ENCODE results near the gene SLC5A1.

The SLC5A1 gene

GRCh38 chr22:32079130-32080089 lies 36.3 kb downstream of the SLC5A1 start:
- H3K27me3 ChIP-seq (ENCODE audit: insufficient read depth, low read length), result peaks cover 4% of the 10 kb centered on the region
- H3K4me3 ChIP-seq (ENCODE audit: low read length), result no peak overlapping the region
- H3K4me1 ChIP-seq (ENCODE audit: insufficient read depth, low read length), result peaks cover 9% of the 10 kb centered on the region
- no peak overlapping the region for H2AFZ ChIP-seq (ENCODE audit: low read depth, low read length)
- H3K9me3 ChIP-seq (ENCODE audit: low read length), result no peaks in the 10 kb centered on the region
- H3K36me3 ChIP-seq (ENCODE audit: insufficient read depth, low read length), result no peaks in the 10 kb centered on the region

GRCh38 chr22:32080904-32081303 lies 37.8 kb downstream of the SLC5A1 start:
- Histone ChIP-seq H3K27me3 (ENCODE audit: insufficient read depth, low read length) (peaks cover 2% of the 10 kb centered on the region), H3K4me3 (ENCODE audit: low read length) (no peak overlapping the region), H2AFZ (ENCODE audit: low read depth, low read length) (no peak overlapping the region), H3K9me3 (ENCODE audit: low read length) (no peaks in the 10 kb centered on the region), H3K36me3 (ENCODE audit: insufficient read depth, low read length) (no peaks in the 10 kb centered on the region), H3K4me1 (ENCODE audit: insufficient read depth, low read length) (peaks cover 9% of the 10 kb centered on the region)

GRCh38 chr22:32082331-32082730 lies 39.3 kb downstream of the SLC5A1 start:
- Histone ChIP-seq H2AFZ (ENCODE audit: low read depth, low read length) (no peak overlapping the region), H3K27me3 (ENCODE audit: insufficient read depth, low read length) (no peaks in the 10 kb centered on the region), H3K36me3 (ENCODE audit: insufficient read depth, low read length) (no peaks in the 10 kb centered on the region), H3K9me3 (ENCODE audit: low read length) (no peaks in the 10 kb centered on the region), H3K4me1 (ENCODE audit: insufficient read depth, low read length) (peaks cover 9% of the 10 kb centered on the region), H3K4me3 (ENCODE audit: low read length) (no peak overlapping the region)

- H3K36me3 ChIP-seq (ENCODE audit: insufficient read depth, low read length), result no peaks in the 10 kb centered on the region
- peaks cover 9% of the 10 kb centered on the region for H3K4me1 ChIP-seq (ENCODE audit: insufficient read depth, low read length)
- H3K27me3 ChIP-seq (ENCODE audit: insufficient read depth, low read length), result no peaks in the 10 kb centered on the region
- H3K4me3 ChIP-seq (ENCODE audit: low read length), result no peak overlapping the region
- H3K9me3 ChIP-seq (ENCODE audit: low read length), result no peaks in the 10 kb centered on the region
- H2AFZ ChIP-seq (ENCODE audit: low read depth, low read length), result no peak overlapping the region
Measured at GRCh38 chr22:32083000-32083399, 39.9 kb downstream of the SLC5A1 start.

- Histone ChIP-seq H2AFZ (ENCODE audit: low read depth, low read length) (no peak overlapping the region), H3K27me3 (ENCODE audit: insufficient read depth, low read length) (no peaks in the 10 kb centered on the region), H3K4me1 (ENCODE audit: insufficient read depth, low read length) (peaks cover 8% of the 10 kb centered on the region), H3K9me3 (ENCODE audit: low read length) (no peaks in the 10 kb centered on the region), H3K36me3 (ENCODE audit: insufficient read depth, low read length) (no peaks in the 10 kb centered on the region), H3K4me3 (ENCODE audit: low read length) (no peak overlapping the region)
Measured at GRCh38 chr22:32083814-32084213, 40.8 kb downstream of the SLC5A1 start.

- no peaks in the 10 kb centered on the region for H3K27me3 ChIP-seq (ENCODE audit: insufficient read depth, low read length)
- H3K36me3 ChIP-seq (ENCODE audit: insufficient read depth, low read length), result no peaks in the 10 kb centered on the region
- H3K9me3 ChIP-seq (ENCODE audit: low read length), result no peaks in the 10 kb centered on the region
- no peak overlapping the region for H3K4me3 ChIP-seq (ENCODE audit: low read length)
- H2AFZ ChIP-seq (ENCODE audit: low read depth, low read length), result no peak overlapping the region
- H3K4me1 ChIP-seq (ENCODE audit: insufficient read depth, low read length), result no peaks in the 10 kb centered on the region
Measured at GRCh38 chr22:32088084-32088483, 45.0 kb downstream of the SLC5A1 start.

- Histone ChIP-seq H3K27me3 (ENCODE audit: insufficient read depth, low read length) (no peaks in the 10 kb centered on the region), H3K9me3 (ENCODE audit: low read length) (no peaks in the 10 kb centered on the region), H3K4me3 (ENCODE audit: low read length) (no peak overlapping the region), H2AFZ (ENCODE audit: low read depth, low read length) (no peak overlapping the region), H3K36me3 (ENCODE audit: insufficient read depth, low read length) (no peaks in the 10 kb centered on the region), H3K4me1 (ENCODE audit: insufficient read depth, low read length) (no peaks in the 10 kb centered on the region)
Measured at GRCh38 chr22:32097018-32097417, 54.0 kb downstream of the SLC5A1 start.

GRCh38 chr22:32097881-32098499 lies 54.9 kb downstream of the SLC5A1 start:
- Histone ChIP-seq H3K9me3 (ENCODE audit: low read length) (no peaks in the 10 kb centered on the region), H3K4me3 (ENCODE audit: low read length) (no peak overlapping the region), H3K27me3 (ENCODE audit: insufficient read depth, low read length) (no peaks in the 10 kb centered on the region), H3K36me3 (ENCODE audit: insufficient read depth, low read length) (no peaks in the 10 kb centered on the region), H3K4me1 (ENCODE audit: insufficient read depth, low read length) (no peaks in the 10 kb centered on the region), H2AFZ (ENCODE audit: low read depth, low read length) (no peak overlapping the region)

- H3K9me3 ChIP-seq (ENCODE audit: low read length), result no peaks in the 10 kb centered on the region
- no peak overlapping the region for H2AFZ ChIP-seq (ENCODE audit: low read depth, low read length)
- no peaks in the 10 kb centered on the region for H3K4me1 ChIP-seq (ENCODE audit: insufficient read depth, low read length)
- H3K36me3 ChIP-seq (ENCODE audit: insufficient read depth, low read length), result no peaks in the 10 kb centered on the region
- H3K27me3 ChIP-seq (ENCODE audit: insufficient read depth, low read length), result no peaks in the 10 kb centered on the region
- H3K4me3 ChIP-seq (ENCODE audit: low read length), result no peak overlapping the region
Measured at GRCh38 chr22:32100711-32101110, 57.6 kb downstream of the SLC5A1 start.

- H3K4me3 ChIP-seq (ENCODE audit: low read length), result no peak overlapping the region
- no peaks in the 10 kb centered on the region for H3K27me3 ChIP-seq (ENCODE audit: insufficient read depth, low read length)
- no peak overlapping the region for H2AFZ ChIP-seq (ENCODE audit: low read depth, low read length)
- H3K9me3 ChIP-seq (ENCODE audit: low read length), result no peaks in the 10 kb centered on the region
- no peaks in the 10 kb centered on the region for H3K36me3 ChIP-seq (ENCODE audit: insufficient read depth, low read length)
- no peaks in the 10 kb centered on the region for H3K4me1 ChIP-seq (ENCODE audit: insufficient read depth, low read length)
Measured at GRCh38 chr22:32103658-32104315, 60.7 kb downstream of the SLC5A1 start.

- Histone ChIP-seq H2AFZ (ENCODE audit: low read depth, low read length) (no peak overlapping the region), H3K4me1 (ENCODE audit: insufficient read depth, low read length) (no peaks in the 10 kb centered on the region), H3K9me3 (ENCODE audit: low read length) (no peaks in the 10 kb centered on the region), H3K4me3 (ENCODE audit: low read length) (no peak overlapping the region), H3K36me3 (ENCODE audit: insufficient read depth, low read length) (no peaks in the 10 kb centered on the region), H3K27me3 (ENCODE audit: insufficient read depth, low read length) (no peaks in the 10 kb centered on the region)
Measured at GRCh38 chr22:32106930-32107329, 63.9 kb downstream of the SLC5A1 start.

- Histone ChIP-seq H3K27me3 (ENCODE audit: insufficient read depth, low read length) (peaks cover 23% of the 10 kb centered on the region), H2AFZ (ENCODE audit: low read depth, low read length) (no peak overlapping the region), H3K9me3 (ENCODE audit: low read length) (no peaks in the 10 kb centered on the region), H3K36me3 (ENCODE audit: insufficient read depth, low read length) (no peaks in the 10 kb centered on the region), H3K4me1 (ENCODE audit: insufficient read depth, low read length) (no peaks in the 10 kb centered on the region), H3K4me3 (ENCODE audit: low read length) (no peak overlapping the region)
Measured at GRCh38 chr22:32112380-32112779, 69.3 kb downstream of the SLC5A1 start.

- Histone ChIP-seq H3K9me3 (ENCODE audit: low read length) (no peaks in the 10 kb centered on the region), H3K4me1 (ENCODE audit: insufficient read depth, low read length) (no peaks in the 10 kb centered on the region), H3K27me3 (ENCODE audit: insufficient read depth, low read length) (peaks cover 10% of the 10 kb centered on the region), H3K4me3 (ENCODE audit: low read length) (no peak overlapping the region), H2AFZ (ENCODE audit: low read depth, low read length) (no peak overlapping the region), H3K36me3 (ENCODE audit: insufficient read depth, low read length) (no peaks in the 10 kb centered on the region)
Measured at GRCh38 chr22:32119568-32120235, 76.6 kb downstream of the SLC5A1 start.

Measured in neuron (in vitro differentiated cells).